Ovary (tissue), 9 donors: ENCODE data around the gene VAV2. TPM values are rescaled to one million over a fixed set of nuclear protein-coding genes. Genes with fewer than 3 reads are reported as not detected.

Source experiments
- DNase-seq, 5 donors: peaks; one replicate each; pipeline ENCODE4 v3.0.0-alpha.2; 2019 to 2020
- H3K27ac ChIP-seq, 2 donors: fragments of 200-600 bp; one replicate each; pipeline versions ENCODE4 v1.5.1 to v1.8.0; 2019 to 2022
- H3K27me3 ChIP-seq: fragments of 200-600 bp; one replicate; pipeline ENCODE4 v1.8.0; 2022
- H3K36me3 ChIP-seq: fragments of 200-600 bp; sonication (generic); one replicate; pipeline ENCODE4 v1.5.1; 2019
- H3K4me1 ChIP-seq: one replicate; pipeline ENCODE4 v1.8.1; 2013; ENCODE audit warnings: mild to moderate bottlenecking, moderate library complexity; ENCODE audit not compliant: insufficient read depth
- H3K4me3 ChIP-seq: fragments of 200-600 bp; sonication (generic); one replicate; pipeline ENCODE4 v1.5.1; 2017
- H3K9me3 ChIP-seq, 2 donors: fragments of 200-600 bp in 1 of 2; sonication (generic) in 1 of 2; one replicate each; pipeline versions ENCODE4 v1.5.1 to v1.8.1; 2013 to 2019; ENCODE audit warnings: mild to moderate bottlenecking in 1 of 2, moderate library complexity in 1 of 2
- EP300 ChIP-seq: sonication (generic); formaldehyde crosslinking; IDR thresholded peaks from one replicate; pipeline ENCODE4 v1.6.1; 2017; ENCODE audit warnings: antibody characterized with exemption
- POLR2A ChIP-seq: fragments of 450-650 bp; IDR thresholded peaks from one replicate; pipeline ENCODE4 v1.6.1; 2017; ENCODE audit warnings: antibody characterized with exemption, mild to moderate bottlenecking, moderate library complexity
- WGBS, 3 donors: extraction: QIAGEN DNeasy Blood & Tissue Kit in 1 of 3; methylation state at CpG; one replicate each; pipeline versions ENCODE4 v1.1.5 to v1.1.7; 2013 to 2017; 5-methylcytosine and 5-hydroxymethylcytosine counted together
- intact Hi-C, 4 donors: fragments of 100-400 bp; cut with DNase I; formaldehyde crosslinking; loops; one replicate each; pipeline versions ENCODE4 v1.11.0 to v1.15.1; 2022 to 2023
- polyA plus RNA-seq, 2 donors: library from polyadenylated mRNA; stranded (reverse); fragments of 200-250 nt in 1 of 2; fragments of 350-450 nt in 1 of 2; fragmentation: Illumina TruSeq in 1 of 2; extraction: RNeasy Lipid Tissue Mini Kit (QIAGEN cat#74804) in 1 of 2; gene quantifications; one replicate each; pipeline ENCODE4 v1.2.3, GENCODE V29; 2013 to 2014
- total RNA-seq, 7 donors: library from RNA; depleted of rRNA in 2 of 7; stranded (reverse); fragments of >200 nt in 2 of 7; fragmentation: NEBNext Ultra II Directional in 3 of 7; extraction: Animal tissue kit (Norgen Biotek cat#: 25700) in 3 of 7; gene quantifications; one replicate each; pipeline versions ENCODE4 v1.1.0 to v1.2.4, GENCODE V29; 2016 to 2023
- TF ChIP-seq, protein P1 (sequence below), 3 donors: fragments of 450-650 bp in 2 of 3; fragments of 200-600 bp in 1 of 3; IDR thresholded peaks; one replicate each; pipeline versions ENCODE4 v1.5.1 to v1.8.0; 2016 to 2022; ENCODE audit warnings: antibody characterized with exemption in 3 of 3, mild to moderate bottlenecking in 1 of 3
- donor health status: DM: no; HTN: no; CAD: no; lungs with moderate emphysema.
- donor health status: DM: no; HTN: no; CAD: no.
- donor health status: Bipolar disorder and iron deficiency.
- donor health status: DM: yes; HTN: yes; CAD: no.
- donor health status: DM: no; HTN: no; CAD: no.
- donor health status: DM: yes; HTN: yes; CAD: no.

Gene VAV2
- total and polyA plus RNA-seq, 9 donors: 3.7 to 14.1 (median 7.8) TPM

- Histone ChIP-seq H3K4me3 (no peak overlapping the region), H3K27me3 (no peaks in the 10 kb centered on the region), H3K36me3 (no peaks in the 10 kb centered on the region), H3K4me1 (peaks cover 3% of the 10 kb centered on the region), H3K27ac (no peak overlapping the region), H3K9me3 (no peaks in the 10 kb centered on the region)
- intact Hi-C loops: no loop called here
- no peak for TF ChIP-seq POLR2A
- TF ChIP-seq, protein P1, sequence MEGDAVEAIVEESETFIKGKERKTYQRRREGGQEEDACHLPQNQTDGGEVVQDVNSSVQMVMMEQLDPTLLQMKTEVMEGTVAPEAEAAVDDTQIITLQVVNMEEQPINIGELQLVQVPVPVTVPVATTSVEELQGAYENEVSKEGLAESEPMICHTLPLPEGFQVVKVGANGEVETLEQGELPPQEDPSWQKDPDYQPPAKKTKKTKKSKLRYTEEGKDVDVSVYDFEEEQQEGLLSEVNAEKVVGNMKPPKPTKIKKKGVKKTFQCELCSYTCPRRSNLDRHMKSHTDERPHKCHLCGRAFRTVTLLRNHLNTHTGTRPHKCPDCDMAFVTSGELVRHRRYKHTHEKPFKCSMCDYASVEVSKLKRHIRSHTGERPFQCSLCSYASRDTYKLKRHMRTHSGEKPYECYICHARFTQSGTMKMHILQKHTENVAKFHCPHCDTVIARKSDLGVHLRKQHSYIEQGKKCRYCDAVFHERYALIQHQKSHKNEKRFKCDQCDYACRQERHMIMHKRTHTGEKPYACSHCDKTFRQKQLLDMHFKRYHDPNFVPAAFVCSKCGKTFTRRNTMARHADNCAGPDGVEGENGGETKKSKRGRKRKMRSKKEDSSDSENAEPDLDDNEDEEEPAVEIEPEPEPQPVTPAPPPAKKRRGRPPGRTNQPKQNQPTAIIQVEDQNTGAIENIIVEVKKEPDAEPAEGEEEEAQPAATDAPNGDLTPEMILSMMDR (IDR thresholded peaks at IDR 0.05): no peak
- TF ChIP-seq EP300: no peak
- 63 to 78% (median 65%) methylated on average over 7 of the region's 7 CpGs for WGBS, 3 donors
- DNase-seq: peak; percentile 7 to 41 (median 15)
These were observed 233.9 kb downstream of the VAV2 start for GRCh38 chr9:133758228-133758627.

DNA sequence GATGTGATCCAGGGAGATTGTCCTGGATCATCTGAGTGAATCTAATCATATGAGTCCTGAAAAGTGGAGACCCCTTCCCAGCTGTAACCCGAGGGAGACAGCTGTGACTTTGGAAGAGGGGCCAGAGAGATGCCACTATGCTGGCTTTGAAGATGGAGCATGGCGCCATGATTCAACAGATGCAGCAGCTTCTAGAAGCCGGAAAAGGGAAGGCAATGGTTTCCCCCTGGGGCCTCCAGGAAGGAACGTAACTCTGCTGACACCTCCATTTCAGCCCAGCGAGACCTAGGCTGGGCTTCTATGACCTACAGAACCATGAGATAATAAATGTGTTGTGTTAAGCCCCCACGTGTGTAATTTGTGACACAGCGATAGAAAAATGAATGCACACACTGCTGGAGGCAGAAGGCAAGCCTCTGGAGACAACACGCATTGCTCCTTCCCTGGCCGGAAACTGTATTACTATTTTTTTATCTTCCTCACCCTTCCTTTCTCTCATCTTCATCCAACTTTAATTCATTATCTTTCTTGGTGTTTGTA lies 237.4 kb downstream of the VAV2 start:
- H3K4me1 ChIP-seq: peaks cover under 1% of the 10 kb centered on the region
- TF ChIP-seq EP300 (no peak), POLR2A (no peak)
- TF ChIP-seq, protein P1 (IDR thresholded peaks at IDR 0.05): no peak
- DNase-seq: peak in 2 of 5 donors; percentile 3 to 12
- no peak overlapping the region for H3K4me3 ChIP-seq
- no peaks in the 10 kb centered on the region for H3K36me3 ChIP-seq
- 24 to 26% (median 26%) methylated on average over 9 of the region's 9 CpGs for WGBS, 3 donors
- no peak overlapping the region for H3K27ac ChIP-seq
- H3K9me3 ChIP-seq: no peaks in the 10 kb centered on the region
- intact Hi-C loops: no loop called here
- H3K27me3 ChIP-seq: no peaks in the 10 kb centered on the region

- no peak overlapping the region for H3K4me3 ChIP-seq
- no peak overlapping the region for H3K27ac ChIP-seq
- H3K4me1 ChIP-seq: no peaks in the 10 kb centered on the region
- intact Hi-C loops: no loop called here
- peak in 2 of 5 donors; percentile 8 for DNase-seq
- H3K9me3 ChIP-seq: no peaks in the 10 kb centered on the region
- H3K36me3 ChIP-seq: no peaks in the 10 kb centered on the region
- TF ChIP-seq, protein P1 (IDR thresholded peaks at IDR 0.05): no peak
- no peak for TF ChIP-seq EP300
- TF ChIP-seq POLR2A: no peak
- no peaks in the 10 kb centered on the region for H3K27me3 ChIP-seq
- WGBS, 3 donors: 77 to 89% (median 89%) methylated on average over 6 of the region's 6 CpGs
These were observed 237.9 kb downstream of the VAV2 start for GRCh38 chr9:133754187-133754586.

DNA sequence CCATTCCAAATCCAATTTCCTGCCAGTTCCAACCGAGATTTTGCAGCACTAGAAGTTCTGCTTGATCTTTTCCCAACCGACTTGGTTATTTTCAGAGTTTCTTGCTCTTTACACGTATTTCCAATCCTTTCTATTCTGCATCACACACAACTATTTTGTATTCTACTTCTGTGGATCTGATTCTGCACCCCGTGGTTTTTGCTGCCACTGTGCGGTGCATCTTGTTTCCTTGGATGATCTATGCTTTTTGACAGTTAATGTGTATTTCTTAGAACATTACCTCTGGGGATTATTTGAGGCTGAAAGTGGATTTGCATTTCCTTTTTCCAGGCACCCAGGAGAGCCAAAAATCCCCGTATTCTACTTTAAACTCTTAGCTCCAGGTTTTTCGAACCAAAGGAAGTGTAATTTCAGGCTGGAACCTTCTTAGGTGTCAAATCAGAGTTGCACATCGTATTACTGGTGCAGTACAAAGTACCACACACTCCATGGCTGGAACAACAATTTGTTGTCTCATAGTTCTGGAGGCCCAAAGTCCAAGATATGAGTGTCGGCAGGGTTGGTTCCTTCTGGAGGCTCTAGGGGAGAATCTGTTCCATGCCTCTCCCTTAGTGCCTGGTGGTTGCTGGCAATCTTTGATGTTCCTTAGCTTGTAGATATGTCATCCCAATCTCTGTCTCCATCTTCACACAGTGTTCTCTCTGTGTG lies 239.2 kb downstream of the VAV2 start:
- Histone ChIP-seq H3K27ac (no peak overlapping the region), H3K4me1 (no peaks in the 10 kb centered on the region), H3K27me3 (no peaks in the 10 kb centered on the region), H3K4me3 (no peak overlapping the region), H3K36me3 (no peaks in the 10 kb centered on the region), H3K9me3 (no peaks in the 10 kb centered on the region)
- WGBS, 3 donors: 60 to 79% (median 75%) methylated on average over 9 of the region's 9 CpGs
- no peak for DNase-seq
- TF ChIP-seq POLR2A: no peak
- TF ChIP-seq EP300: no peak
- TF ChIP-seq, protein P1 (IDR thresholded peaks at IDR 0.05): no peak
- intact Hi-C loops: loop anchor here in 1 of 4 donors (1.0 kb wide), 1 partner anchor 25 kb away; no protein-coding TSS in a partner anchor
